Activated T-cell treated with anti-CD3 and anti-CD28 coated beads for 48 hours (primary cell): ENCODE data around the gene TXLNG.
A peak's percentile ranks its signal among the peaks of the same experiment; 100 is the strongest.

Experiments used
- DNase-seq: peaks from one replicate; pipeline ENCODE4 v3.0.0-alpha.2; 2020; ENCODE audit warnings: low read depth

The TXLNG gene

GRCh38 chrX:16839219-16839851 lies 53.1 kb downstream of the TXLNG start:
- no peak for DNase-seq

- DNase-seq = no peak
Measured at GRCh38 chrX:16839852-16840460, 53.7 kb downstream of the TXLNG start.

GRCh38 chrX:16842684-16843083 lies 56.4 kb downstream of the TXLNG start:
- DNase-seq = no peak

- no peak for DNase-seq
Measured at GRCh38 chrX:16843208-16843909, 57.1 kb downstream of the TXLNG start.

GRCh38 chrX:16845686-16846085 lies 59.4 kb downstream of the TXLNG start:
- DNase-seq = no peak

- no peak for DNase-seq
Measured at GRCh38 chrX:16848541-16848940, 62.3 kb downstream of the TXLNG start.

GRCh38 chrX:16851421-16851820 lies 65.2 kb downstream of the TXLNG start:
- no peak for DNase-seq

- DNase-seq = no peak
Measured at GRCh38 chrX:16851827-16852226, 65.6 kb downstream of the TXLNG start.

GRCh38 chrX:16852617-16853179 lies 66.4 kb downstream of the TXLNG start:
- no peak for DNase-seq

- no peak for DNase-seq
Measured at GRCh38 chrX:16853537-16853936, 67.3 kb downstream of the TXLNG start.

- DNase-seq = no peak
Measured at GRCh38 chrX:16855363-16856075, 69.3 kb downstream of the TXLNG start.

GRCh38 chrX:16856076-16856404 lies 69.8 kb downstream of the TXLNG start:
- DNase-seq = peak; percentile 18

GRCh38 chrX:16856744-16857143 lies 70.5 kb downstream of the TXLNG start:
- no peak for DNase-seq

- DNase-seq = no peak
Measured at GRCh38 chrX:16862829-16863228, 76.6 kb downstream of the TXLNG start.

GRCh38 chrX:16867947-16868346 lies 81.7 kb downstream of the TXLNG start:
- DNase-seq = no peak

GRCh38 chrX:16868920-16869319 lies 82.7 kb downstream of the TXLNG start:
- no peak for DNase-seq

- peak; percentile 44 for DNase-seq
Measured at GRCh38 chrX:16869393-16870094, 83.3 kb downstream of the TXLNG start.

GRCh38 chrX:16870095-16870861 lies 84.0 kb downstream of the TXLNG start, which contains the start of gene RBBP7:
RBBP7 (minus strand) TSS chrX:16870362; CDS start chrX:16870053, 309 bp downstream.
- peak; percentile 87 for DNase-seq

GRCh38 chrX:16870862-16871815 lies 84.9 kb downstream of the TXLNG start:
- DNase-seq = peak; percentile 1

- no peak for DNase-seq
Measured at GRCh38 chrX:16873106-16873505, 86.8 kb downstream of the TXLNG start.
